SK-N-SH treated with all-trans-retinoic acid at 6 μM for 48 hours (cell line): ENCODE measurements around the gene ZBTB47.

Experiments used
- ATAC-seq: fragments of 200-7000 bp; cut with Tn5 transposase; 3 replicates; pipeline ENCODE4 v1.9.1; 2020; ENCODE audit warnings: mild to moderate bottlenecking, moderate library complexity
- BACH2 ChIP-seq: fragments of 250-450 bp; sonication (Bioruptor Pico); IDR thresholded peaks from 2 replicates; pipeline ENCODE4 v1.9.0; 2021; ENCODE audit warnings: mild to moderate bottlenecking, borderline replicate concordance
- CSDC2 ChIP-seq: fragments of 250-450 bp; sonication (Bioruptor Pico); IDR thresholded peaks from 2 replicates; pipeline ENCODE4 v1.5.0; 2020; ENCODE audit warnings: mild to moderate bottlenecking, moderate library complexity
- GLIS3 ChIP-seq: fragments of 250-450 bp; sonication (Bioruptor Pico); IDR thresholded peaks from 2 replicates; pipeline ENCODE4 v1.5.0; 2020; ENCODE audit warnings: mild to moderate bottlenecking, moderate library complexity
- OSR1 ChIP-seq: fragments of 250-450 bp; sonication (Bioruptor Pico); IDR thresholded peaks from 2 replicates; pipeline ENCODE4 v1.8.0; 2022; ENCODE audit warnings: moderate library complexity, mild to moderate bottlenecking, inconsistent platforms
- PPARA ChIP-seq: fragments of 250-450 bp; sonication (Bioruptor Pico); IDR thresholded peaks from 2 replicates; pipeline ENCODE4 v1.5.0; 2020; ENCODE audit warnings: mild to moderate bottlenecking, borderline replicate concordance
- RARB ChIP-seq: fragments of 250-450 bp; sonication (Bioruptor Pico); IDR thresholded peaks from 2 replicates; pipeline ENCODE4 v1.8.0; 2021; ENCODE audit warnings: mild to moderate bottlenecking, moderate library complexity
- SNAI2 ChIP-seq: fragments of 250-450 bp; sonication (Bioruptor Pico); IDR thresholded peaks from 2 replicates; pipeline ENCODE4 v1.5.0; 2020; ENCODE audit warnings: mild to moderate bottlenecking, moderate library complexity
- TCF4 ChIP-seq: fragments of 250-450 bp; sonication (Bioruptor Pico); IDR thresholded peaks from 2 replicates; pipeline ENCODE4 v1.8.0; 2021; ENCODE audit warnings: mild to moderate bottlenecking, moderate library complexity, borderline replicate concordance
- TOX ChIP-seq: fragments of 250-450 bp; sonication (Bioruptor Pico); IDR thresholded peaks from 2 replicates; pipeline ENCODE4 v1.8.0; 2021; ENCODE audit warnings: mild to moderate bottlenecking, moderate library complexity, borderline replicate concordance
- ZC3H10 ChIP-seq: fragments of 250-450 bp; sonication (Bioruptor Pico); IDR thresholded peaks from 2 replicates; pipeline ENCODE4 v1.5.1; 2021; ENCODE audit warnings: mild to moderate bottlenecking, moderate library complexity
- ZFP30 ChIP-seq: fragments of 450-650 bp; formaldehyde crosslinking; IDR thresholded peaks from 2 replicates; pipeline ENCODE4 v1.5.0; 2022; ENCODE audit warnings: mild to moderate bottlenecking, moderate library complexity
- ZNF565 ChIP-seq: fragments of 450-650 bp; formaldehyde crosslinking; conservative IDR thresholded peaks from 2 replicates; pipeline ENCODE4 v1.5.0; 2020; ENCODE audit warnings: low read depth, mild to moderate bottlenecking, moderate library complexity
- ZNF70 ChIP-seq: fragments of 450-650 bp; formaldehyde crosslinking; IDR thresholded peaks from 2 replicates; pipeline ENCODE4 v1.5.0; 2020; ENCODE audit warnings: mild to moderate bottlenecking, moderate library complexity
- ZNF8 ChIP-seq: fragments of 450-650 bp; formaldehyde crosslinking; IDR thresholded peaks from 2 replicates; pipeline ENCODE4 v1.5.0; 2020; ENCODE audit warnings: mild to moderate bottlenecking, moderate library complexity
- TF ChIP-seq, protein P1 (sequence below): fragments of 250-450 bp; sonication (Bioruptor Pico); IDR thresholded peaks from 2 replicates; pipeline ENCODE4 v1.8.0; 2021; ENCODE audit warnings: low read depth, mild to moderate bottlenecking, moderate library complexity, borderline replicate concordance
- TF ChIP-seq, protein P2 (sequence below): fragments of 250-450 bp; sonication (Bioruptor Pico); IDR thresholded peaks from 2 replicates; pipeline ENCODE4 v1.5.1; 2020; ENCODE audit warnings: low read depth, mild to moderate bottlenecking, moderate library complexity
- TF ChIP-seq, protein P3 (sequence below): fragments of 250-450 bp; sonication (Bioruptor Pico); IDR thresholded peaks from 2 replicates; pipeline ENCODE4 v1.5.1; 2021; ENCODE audit warnings: mild to moderate bottlenecking, moderate library complexity
- TF ChIP-seq, protein P4 (sequence below): fragments of 250-450 bp; sonication (Bioruptor Pico); IDR thresholded peaks from 2 replicates; pipeline ENCODE4 v1.8.0; 2020; ENCODE audit warnings: mild to moderate bottlenecking, moderate library complexity, borderline replicate concordance
- TF ChIP-seq, protein P5 (sequence below): fragments of 250-450 bp; sonication (Bioruptor Pico); IDR thresholded peaks from 2 replicates; pipeline ENCODE4 v1.5.0; 2020; ENCODE audit warnings: mild to moderate bottlenecking, moderate library complexity

ZBTB47 gene

DNA sequence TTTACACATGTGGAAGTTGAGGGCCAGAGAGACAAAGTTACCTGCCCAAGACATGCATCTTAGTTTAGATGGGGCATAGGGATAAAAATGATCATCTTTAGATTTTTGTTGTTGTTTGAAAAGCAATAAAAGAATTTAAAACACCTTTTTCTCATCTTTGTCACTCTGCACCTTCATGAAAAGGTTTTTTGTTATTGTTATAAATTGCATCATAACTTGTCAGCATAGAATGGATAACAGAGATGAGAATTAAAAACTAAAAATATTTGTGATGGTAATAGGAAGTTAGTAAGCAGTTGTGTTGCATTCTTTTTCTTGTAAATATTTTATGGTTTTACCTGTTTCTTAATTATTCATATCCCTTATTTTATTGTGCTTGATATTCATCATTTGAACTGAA is 13.4 kb upstream of the ZBTB47 start (continued):
- no peak for TF ChIP-seq TCF4
- TF ChIP-seq, protein P1, sequence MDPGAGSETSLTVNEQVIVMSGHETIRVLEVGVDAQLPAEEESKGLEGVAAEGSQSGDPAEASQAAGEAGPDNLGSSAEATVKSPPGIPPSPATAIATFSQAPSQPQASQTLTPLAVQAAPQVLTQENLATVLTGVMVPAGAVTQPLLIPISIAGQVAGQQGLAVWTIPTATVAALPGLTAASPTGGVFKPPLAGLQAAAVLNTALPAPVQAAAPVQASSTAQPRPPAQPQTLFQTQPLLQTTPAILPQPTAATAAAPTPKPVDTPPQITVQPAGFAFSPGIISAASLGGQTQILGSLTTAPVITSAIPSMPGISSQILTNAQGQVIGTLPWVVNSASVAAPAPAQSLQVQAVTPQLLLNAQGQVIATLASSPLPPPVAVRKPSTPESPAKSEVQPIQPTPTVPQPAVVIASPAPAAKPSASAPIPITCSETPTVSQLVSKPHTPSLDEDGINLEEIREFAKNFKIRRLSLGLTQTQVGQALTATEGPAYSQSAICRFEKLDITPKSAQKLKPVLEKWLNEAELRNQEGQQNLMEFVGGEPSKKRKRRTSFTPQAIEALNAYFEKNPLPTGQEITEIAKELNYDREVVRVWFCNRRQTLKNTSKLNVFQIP (CRISPR knock-in tag) = no peak
- no peak for TF ChIP-seq PPARA (CRISPR knock-in tag)
- TF ChIP-seq OSR1 (CRISPR knock-in tag) = no peak
- no peak for TF ChIP-seq ZNF565 (CRISPR knock-in tag)

DNA sequence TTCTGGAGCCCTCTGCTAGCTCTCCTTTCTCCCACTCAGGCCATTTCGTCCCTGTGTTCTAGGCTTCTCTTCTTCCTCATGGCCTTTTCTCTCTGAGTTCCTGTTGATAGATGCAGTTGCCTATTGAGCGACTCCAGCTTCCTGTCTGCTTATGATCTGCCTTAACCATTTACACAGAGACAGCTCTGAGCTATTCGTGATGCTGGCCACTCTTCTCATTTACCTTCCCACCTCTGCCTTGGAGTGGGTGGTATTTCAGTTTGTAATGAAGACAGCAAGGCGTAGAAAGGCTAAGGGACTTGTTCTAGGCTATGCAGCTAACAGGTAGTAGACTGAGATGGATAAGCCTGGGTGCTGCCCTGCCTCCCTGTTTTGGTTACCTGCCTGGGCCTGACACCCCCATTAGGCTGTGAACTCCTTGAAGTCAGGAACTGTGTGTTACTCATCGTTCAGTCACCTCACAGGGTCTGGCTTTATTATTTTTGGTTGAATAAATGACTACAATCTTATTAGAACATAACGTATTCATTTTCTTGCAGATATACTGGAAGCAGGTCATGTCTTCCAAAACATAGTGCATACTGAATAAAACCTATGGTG is 12.6 kb upstream of the ZBTB47 start:
- TF ChIP-seq CSDC2 (CRISPR knock-in tag) = no peak
- TF ChIP-seq, protein P2, sequence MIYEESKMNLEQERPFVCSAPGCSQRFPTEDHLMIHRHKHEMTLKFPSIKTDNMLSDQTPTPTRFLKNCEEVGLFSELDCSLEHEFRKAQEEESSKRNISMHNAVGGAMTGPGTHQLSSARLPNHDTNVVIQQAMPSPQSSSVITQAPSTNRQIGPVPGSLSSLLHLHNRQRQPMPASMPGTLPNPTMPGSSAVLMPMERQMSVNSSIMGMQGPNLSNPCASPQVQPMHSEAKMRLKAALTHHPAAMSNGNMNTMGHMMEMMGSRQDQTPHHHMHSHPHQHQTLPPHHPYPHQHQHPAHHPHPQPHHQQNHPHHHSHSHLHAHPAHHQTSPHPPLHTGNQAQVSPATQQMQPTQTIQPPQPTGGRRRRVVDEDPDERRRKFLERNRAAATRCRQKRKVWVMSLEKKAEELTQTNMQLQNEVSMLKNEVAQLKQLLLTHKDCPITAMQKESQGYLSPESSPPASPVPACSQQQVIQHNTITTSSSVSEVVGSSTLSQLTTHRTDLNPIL (CRISPR knock-in tag) = no peak
- no peak for TF ChIP-seq PPARA (CRISPR knock-in tag)
- TF ChIP-seq RARB (CRISPR knock-in tag) = no peak
- TF ChIP-seq SNAI2 = no peak
- no peak for TF ChIP-seq TOX (CRISPR knock-in tag)
- no peak for TF ChIP-seq OSR1 (CRISPR knock-in tag)
- no peak for TF ChIP-seq ZFP30 (CRISPR knock-in tag)
- TF ChIP-seq, protein P3, sequence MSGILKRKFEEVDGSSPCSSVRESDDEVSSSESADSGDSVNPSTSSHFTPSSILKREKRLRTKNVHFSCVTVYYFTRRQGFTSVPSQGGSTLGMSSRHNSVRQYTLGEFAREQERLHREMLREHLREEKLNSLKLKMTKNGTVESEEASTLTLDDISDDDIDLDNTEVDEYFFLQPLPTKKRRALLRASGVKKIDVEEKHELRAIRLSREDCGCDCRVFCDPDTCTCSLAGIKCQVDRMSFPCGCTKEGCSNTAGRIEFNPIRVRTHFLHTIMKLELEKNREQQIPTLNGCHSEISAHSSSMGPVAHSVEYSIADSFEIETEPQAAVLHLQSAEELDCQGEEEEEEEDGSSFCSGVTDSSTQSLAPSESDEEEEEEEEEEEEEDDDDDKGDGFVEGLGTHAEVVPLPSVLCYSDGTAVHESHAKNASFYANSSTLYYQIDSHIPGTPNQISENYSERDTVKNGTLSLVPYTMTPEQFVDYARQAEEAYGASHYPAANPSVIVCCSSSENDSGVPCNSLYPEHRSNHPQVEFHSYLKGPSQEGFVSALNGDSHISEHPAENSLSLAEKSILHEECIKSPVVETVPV = no peak
- TF ChIP-seq, protein P4, sequence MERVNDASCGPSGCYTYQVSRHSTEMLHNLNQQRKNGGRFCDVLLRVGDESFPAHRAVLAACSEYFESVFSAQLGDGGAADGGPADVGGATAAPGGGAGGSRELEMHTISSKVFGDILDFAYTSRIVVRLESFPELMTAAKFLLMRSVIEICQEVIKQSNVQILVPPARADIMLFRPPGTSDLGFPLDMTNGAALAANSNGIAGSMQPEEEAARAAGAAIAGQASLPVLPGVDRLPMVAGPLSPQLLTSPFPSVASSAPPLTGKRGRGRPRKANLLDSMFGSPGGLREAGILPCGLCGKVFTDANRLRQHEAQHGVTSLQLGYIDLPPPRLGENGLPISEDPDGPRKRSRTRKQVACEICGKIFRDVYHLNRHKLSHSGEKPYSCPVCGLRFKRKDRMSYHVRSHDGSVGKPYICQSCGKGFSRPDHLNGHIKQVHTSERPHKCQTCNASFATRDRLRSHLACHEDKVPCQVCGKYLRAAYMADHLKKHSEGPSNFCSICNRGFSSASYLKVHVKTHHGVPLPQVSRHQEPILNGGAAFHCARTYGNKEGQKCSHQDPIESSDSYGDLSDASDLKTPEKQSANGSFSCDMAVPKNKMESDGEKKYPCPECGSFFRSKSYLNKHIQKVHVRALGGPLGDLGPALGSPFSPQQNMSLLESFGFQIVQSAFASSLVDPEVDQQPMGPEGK (CRISPR knock-in tag) = no peak
- no peak for TF ChIP-seq GLIS3
- no peak for TF ChIP-seq TCF4
- ATAC-seq = no peak

DNA sequence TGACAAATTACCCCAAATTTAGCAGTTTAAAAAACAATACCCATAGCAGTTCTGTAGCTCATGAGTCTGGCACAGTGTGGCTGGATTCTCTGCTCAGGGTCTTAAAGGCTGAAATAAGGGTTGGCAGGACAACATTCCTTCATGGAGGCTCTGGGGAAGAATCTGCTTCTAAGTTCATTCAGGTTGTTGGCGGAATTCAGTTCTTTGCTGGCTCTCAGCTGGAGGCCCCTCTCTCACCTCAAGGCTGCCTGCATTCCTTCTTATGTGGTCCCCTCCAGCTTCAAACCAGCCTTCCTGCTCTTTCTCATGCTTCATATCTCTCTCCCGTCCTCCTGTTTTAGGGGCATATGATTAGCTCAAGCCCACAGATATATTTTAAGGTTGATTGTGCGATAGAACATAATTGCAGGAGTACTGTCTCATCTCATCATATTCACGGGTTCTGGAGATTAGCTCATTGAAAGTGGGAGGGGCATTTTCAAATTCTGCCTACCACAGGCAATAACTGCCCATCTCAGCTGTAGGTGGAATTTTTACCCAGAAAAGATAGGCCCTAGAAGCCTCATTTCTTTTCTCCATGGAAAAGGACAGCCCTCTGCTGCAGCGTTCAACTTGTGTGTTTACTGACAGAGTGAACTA is 5.6 kb upstream of the ZBTB47 start:
- no peak for ATAC-seq
- no peak for TF ChIP-seq TOX (CRISPR knock-in tag)
- TF ChIP-seq, protein P4 (CRISPR knock-in tag) = no peak
- TF ChIP-seq SNAI2 = no peak
- TF ChIP-seq ZC3H10 = no peak
- TF ChIP-seq RARB (CRISPR knock-in tag) = no peak
- no peak for TF ChIP-seq ZNF70 (CRISPR knock-in tag)
- TF ChIP-seq, protein P5, sequence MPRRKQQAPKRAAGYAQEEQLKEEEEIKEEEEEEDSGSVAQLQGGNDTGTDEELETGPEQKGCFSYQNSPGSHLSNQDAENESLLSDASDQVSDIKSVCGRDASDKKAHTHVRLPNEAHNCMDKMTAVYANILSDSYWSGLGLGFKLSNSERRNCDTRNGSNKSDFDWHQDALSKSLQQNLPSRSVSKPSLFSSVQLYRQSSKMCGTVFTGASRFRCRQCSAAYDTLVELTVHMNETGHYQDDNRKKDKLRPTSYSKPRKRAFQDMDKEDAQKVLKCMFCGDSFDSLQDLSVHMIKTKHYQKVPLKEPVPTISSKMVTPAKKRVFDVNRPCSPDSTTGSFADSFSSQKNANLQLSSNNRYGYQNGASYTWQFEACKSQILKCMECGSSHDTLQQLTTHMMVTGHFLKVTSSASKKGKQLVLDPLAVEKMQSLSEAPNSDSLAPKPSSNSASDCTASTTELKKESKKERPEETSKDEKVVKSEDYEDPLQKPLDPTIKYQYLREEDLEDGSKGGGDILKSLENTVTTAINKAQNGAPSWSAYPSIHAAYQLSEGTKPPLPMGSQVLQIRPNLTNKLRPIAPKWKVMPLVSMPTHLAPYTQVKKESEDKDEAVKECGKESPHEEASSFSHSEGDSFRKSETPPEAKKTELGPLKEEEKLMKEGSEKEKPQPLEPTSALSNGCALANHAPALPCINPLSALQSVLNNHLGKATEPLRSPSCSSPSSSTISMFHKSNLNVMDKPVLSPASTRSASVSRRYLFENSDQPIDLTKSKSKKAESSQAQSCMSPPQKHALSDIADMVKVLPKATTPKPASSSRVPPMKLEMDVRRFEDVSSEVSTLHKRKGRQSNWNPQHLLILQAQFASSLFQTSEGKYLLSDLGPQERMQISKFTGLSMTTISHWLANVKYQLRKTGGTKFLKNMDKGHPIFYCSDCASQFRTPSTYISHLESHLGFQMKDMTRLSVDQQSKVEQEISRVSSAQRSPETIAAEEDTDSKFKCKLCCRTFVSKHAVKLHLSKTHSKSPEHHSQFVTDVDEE (CRISPR knock-in tag) = no peak
- no peak for TF ChIP-seq OSR1 (CRISPR knock-in tag)
- no peak for TF ChIP-seq ZNF8 (CRISPR knock-in tag)
- no peak for TF ChIP-seq BACH2 (CRISPR knock-in tag)
- TF ChIP-seq GLIS3 = no peak
- TF ChIP-seq TCF4 = no peak
- no peak for TF ChIP-seq PPARA (CRISPR knock-in tag)
